ENCODE measurements around the gene CREG1.

CREG1 gene

DNA sequence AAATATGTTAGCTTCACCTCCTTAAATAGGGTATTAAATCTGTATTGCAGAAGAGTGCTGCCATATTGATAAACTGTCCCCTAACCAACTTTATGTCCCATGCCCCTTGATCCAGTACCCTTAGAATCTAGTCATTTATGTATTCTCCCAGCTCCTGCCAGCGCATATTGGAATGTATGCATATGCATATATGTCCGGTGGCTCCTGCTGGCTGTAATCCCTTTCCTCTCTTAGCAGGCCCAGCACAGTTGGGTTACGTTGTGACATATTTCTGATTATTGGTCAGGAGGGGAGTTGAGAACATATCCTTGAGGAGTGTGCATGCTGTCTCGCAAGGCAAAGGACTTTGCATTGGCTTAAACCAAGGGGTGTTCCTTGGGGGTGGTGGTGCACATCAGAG, 29.2 kb upstream of the CREG1 start:
- ATAC-seq: no peak
- TF ChIP-seq ZNF70 (CRISPR knock-in tag; IDR thresholded peaks at IDR 0.05) (no peak), ISL1 (CRISPR knock-in tag; IDR thresholded peaks at IDR 0.05) (no peak), RARB (CRISPR knock-in tag; IDR thresholded peaks at IDR 0.05) (no peak), POU6F1 (CRISPR knock-in tag; IDR thresholded peaks at IDR 0.05; ENCODE audit: borderline replicate concordance, low read depth) (no peak), ZFP3 (CRISPR knock-in tag; IDR thresholded peaks at IDR 0.05) (no peak), SNAI2 (CRISPR knock-in tag; IDR thresholded peaks at IDR 0.05) (no peak), TOX (CRISPR knock-in tag; IDR thresholded peaks at IDR 0.05; ENCODE audit: borderline replicate concordance) (no peak), GLIS3 (CRISPR knock-in tag; IDR thresholded peaks at IDR 0.05) (no peak), CSDC2 (CRISPR knock-in tag; IDR thresholded peaks at IDR 0.05) (no peak), ZC3H10 (CRISPR knock-in tag; IDR thresholded peaks at IDR 0.05) (no peak), ZNF565 (CRISPR knock-in tag; conservative IDR thresholded peaks at IDR 0.05; ENCODE audit: low read depth) (no peak)
- TF ChIP-seq, protein P1, sequence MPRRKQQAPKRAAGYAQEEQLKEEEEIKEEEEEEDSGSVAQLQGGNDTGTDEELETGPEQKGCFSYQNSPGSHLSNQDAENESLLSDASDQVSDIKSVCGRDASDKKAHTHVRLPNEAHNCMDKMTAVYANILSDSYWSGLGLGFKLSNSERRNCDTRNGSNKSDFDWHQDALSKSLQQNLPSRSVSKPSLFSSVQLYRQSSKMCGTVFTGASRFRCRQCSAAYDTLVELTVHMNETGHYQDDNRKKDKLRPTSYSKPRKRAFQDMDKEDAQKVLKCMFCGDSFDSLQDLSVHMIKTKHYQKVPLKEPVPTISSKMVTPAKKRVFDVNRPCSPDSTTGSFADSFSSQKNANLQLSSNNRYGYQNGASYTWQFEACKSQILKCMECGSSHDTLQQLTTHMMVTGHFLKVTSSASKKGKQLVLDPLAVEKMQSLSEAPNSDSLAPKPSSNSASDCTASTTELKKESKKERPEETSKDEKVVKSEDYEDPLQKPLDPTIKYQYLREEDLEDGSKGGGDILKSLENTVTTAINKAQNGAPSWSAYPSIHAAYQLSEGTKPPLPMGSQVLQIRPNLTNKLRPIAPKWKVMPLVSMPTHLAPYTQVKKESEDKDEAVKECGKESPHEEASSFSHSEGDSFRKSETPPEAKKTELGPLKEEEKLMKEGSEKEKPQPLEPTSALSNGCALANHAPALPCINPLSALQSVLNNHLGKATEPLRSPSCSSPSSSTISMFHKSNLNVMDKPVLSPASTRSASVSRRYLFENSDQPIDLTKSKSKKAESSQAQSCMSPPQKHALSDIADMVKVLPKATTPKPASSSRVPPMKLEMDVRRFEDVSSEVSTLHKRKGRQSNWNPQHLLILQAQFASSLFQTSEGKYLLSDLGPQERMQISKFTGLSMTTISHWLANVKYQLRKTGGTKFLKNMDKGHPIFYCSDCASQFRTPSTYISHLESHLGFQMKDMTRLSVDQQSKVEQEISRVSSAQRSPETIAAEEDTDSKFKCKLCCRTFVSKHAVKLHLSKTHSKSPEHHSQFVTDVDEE (CRISPR knock-in tag; IDR thresholded peaks at IDR 0.05): no peak
- TF ChIP-seq, protein P2, sequence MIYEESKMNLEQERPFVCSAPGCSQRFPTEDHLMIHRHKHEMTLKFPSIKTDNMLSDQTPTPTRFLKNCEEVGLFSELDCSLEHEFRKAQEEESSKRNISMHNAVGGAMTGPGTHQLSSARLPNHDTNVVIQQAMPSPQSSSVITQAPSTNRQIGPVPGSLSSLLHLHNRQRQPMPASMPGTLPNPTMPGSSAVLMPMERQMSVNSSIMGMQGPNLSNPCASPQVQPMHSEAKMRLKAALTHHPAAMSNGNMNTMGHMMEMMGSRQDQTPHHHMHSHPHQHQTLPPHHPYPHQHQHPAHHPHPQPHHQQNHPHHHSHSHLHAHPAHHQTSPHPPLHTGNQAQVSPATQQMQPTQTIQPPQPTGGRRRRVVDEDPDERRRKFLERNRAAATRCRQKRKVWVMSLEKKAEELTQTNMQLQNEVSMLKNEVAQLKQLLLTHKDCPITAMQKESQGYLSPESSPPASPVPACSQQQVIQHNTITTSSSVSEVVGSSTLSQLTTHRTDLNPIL (CRISPR knock-in tag; IDR thresholded peaks at IDR 0.05; ENCODE audit: low read depth): no peak

DNA sequence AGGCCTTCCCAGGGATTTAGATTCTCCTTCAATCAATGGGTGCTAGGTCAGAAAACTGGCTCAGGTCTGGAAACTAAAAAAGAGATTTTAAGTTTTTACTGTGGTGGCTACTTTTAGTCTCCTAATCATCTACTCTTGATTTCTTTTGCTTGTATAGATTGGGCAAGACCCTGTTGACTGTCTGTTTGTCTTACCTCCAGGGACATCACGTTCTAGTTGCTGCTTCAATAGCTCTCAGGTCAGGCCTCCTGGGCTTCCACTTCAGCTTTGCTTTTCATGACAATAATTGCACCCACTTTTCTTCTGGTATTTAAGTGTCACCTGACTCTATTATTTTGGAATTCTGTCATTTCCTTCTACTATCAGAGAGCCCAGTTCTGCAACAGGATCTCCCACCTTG, 28.5 kb upstream of the CREG1 start:
- no peak for ATAC-seq
- TF ChIP-seq ZNF8 (CRISPR knock-in tag; IDR thresholded peaks at IDR 0.05) (no peak), BACH2 (CRISPR knock-in tag; IDR thresholded peaks at IDR 0.05; ENCODE audit: borderline replicate concordance) (no peak), ARNTL (CRISPR knock-in tag; IDR thresholded peaks at IDR 0.05; ENCODE audit: borderline replicate concordance, low read depth) (no peak), ZC3H10 (CRISPR knock-in tag; IDR thresholded peaks at IDR 0.05) (no peak)

GRCh38 chr1:167579986-167580385, 26.4 kb upstream of the CREG1 start:
- ATAC-seq: no peak
- TF ChIP-seq, protein P1 (CRISPR knock-in tag; IDR thresholded peaks at IDR 0.05): no peak
- TF ChIP-seq ZNF565 (CRISPR knock-in tag; conservative IDR thresholded peaks at IDR 0.05; ENCODE audit: low read depth): no peak
- TF ChIP-seq TOX (CRISPR knock-in tag; IDR thresholded peaks at IDR 0.05; ENCODE audit: borderline replicate concordance): no peak
- TF ChIP-seq, protein P3, sequence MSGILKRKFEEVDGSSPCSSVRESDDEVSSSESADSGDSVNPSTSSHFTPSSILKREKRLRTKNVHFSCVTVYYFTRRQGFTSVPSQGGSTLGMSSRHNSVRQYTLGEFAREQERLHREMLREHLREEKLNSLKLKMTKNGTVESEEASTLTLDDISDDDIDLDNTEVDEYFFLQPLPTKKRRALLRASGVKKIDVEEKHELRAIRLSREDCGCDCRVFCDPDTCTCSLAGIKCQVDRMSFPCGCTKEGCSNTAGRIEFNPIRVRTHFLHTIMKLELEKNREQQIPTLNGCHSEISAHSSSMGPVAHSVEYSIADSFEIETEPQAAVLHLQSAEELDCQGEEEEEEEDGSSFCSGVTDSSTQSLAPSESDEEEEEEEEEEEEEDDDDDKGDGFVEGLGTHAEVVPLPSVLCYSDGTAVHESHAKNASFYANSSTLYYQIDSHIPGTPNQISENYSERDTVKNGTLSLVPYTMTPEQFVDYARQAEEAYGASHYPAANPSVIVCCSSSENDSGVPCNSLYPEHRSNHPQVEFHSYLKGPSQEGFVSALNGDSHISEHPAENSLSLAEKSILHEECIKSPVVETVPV (CRISPR knock-in tag; IDR thresholded peaks at IDR 0.05): no peak
- no peak for TF ChIP-seq GLIS3 (CRISPR knock-in tag; IDR thresholded peaks at IDR 0.05)
- TF ChIP-seq ESRRG (CRISPR knock-in tag; IDR thresholded peaks at IDR 0.05): no peak
- no peak for TF ChIP-seq OSR1 (CRISPR knock-in tag; IDR thresholded peaks at IDR 0.05)
- TF ChIP-seq POU6F1 (CRISPR knock-in tag; IDR thresholded peaks at IDR 0.05; ENCODE audit: borderline replicate concordance, low read depth): no peak
- no peak for TF ChIP-seq TCF4 (CRISPR knock-in tag; IDR thresholded peaks at IDR 0.05; ENCODE audit: borderline replicate concordance)
- no peak for TF ChIP-seq SNAI2 (CRISPR knock-in tag; IDR thresholded peaks at IDR 0.05)
- no peak for TF ChIP-seq ZC3H10 (CRISPR knock-in tag; IDR thresholded peaks at IDR 0.05)
- TF ChIP-seq RARB (CRISPR knock-in tag; IDR thresholded peaks at IDR 0.05): no peak
- TF ChIP-seq, protein P4, sequence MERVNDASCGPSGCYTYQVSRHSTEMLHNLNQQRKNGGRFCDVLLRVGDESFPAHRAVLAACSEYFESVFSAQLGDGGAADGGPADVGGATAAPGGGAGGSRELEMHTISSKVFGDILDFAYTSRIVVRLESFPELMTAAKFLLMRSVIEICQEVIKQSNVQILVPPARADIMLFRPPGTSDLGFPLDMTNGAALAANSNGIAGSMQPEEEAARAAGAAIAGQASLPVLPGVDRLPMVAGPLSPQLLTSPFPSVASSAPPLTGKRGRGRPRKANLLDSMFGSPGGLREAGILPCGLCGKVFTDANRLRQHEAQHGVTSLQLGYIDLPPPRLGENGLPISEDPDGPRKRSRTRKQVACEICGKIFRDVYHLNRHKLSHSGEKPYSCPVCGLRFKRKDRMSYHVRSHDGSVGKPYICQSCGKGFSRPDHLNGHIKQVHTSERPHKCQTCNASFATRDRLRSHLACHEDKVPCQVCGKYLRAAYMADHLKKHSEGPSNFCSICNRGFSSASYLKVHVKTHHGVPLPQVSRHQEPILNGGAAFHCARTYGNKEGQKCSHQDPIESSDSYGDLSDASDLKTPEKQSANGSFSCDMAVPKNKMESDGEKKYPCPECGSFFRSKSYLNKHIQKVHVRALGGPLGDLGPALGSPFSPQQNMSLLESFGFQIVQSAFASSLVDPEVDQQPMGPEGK (CRISPR knock-in tag; IDR thresholded peaks at IDR 0.05; ENCODE audit: borderline replicate concordance): no peak
- TF ChIP-seq BACH2 (CRISPR knock-in tag; IDR thresholded peaks at IDR 0.05; ENCODE audit: borderline replicate concordance): no peak
- TF ChIP-seq ZNF70 (CRISPR knock-in tag; IDR thresholded peaks at IDR 0.05): no peak
- no peak for TF ChIP-seq ZNF8 (CRISPR knock-in tag; IDR thresholded peaks at IDR 0.05)
- no peak for TF ChIP-seq ISL1 (CRISPR knock-in tag; IDR thresholded peaks at IDR 0.05)

Data from SK-N-SH treated with all-trans-retinoic acid at 6 μM for 48 hours (cell line).